HepG2 (cell line): Measurements from ENCODE around the gene CCDC150. TPM values are rescaled to one million over a fixed set of nuclear protein-coding genes. Genes with fewer than 3 reads are reported as not detected.
A peak's percentile ranks its signal among the peaks of the same experiment; 100 is the strongest.

Experiments
- ATAC-seq: fragments of 200-7000 bp; cut with Tn5 transposase; 3 replicates; pipeline ENCODE4 v1.9.1; 2020; ENCODE audit warnings: mild to moderate bottlenecking, moderate library complexity
- BruUV-seq: library from RNA; stranded (reverse); fragments of 400-500 nt; replicated peaks from 2 replicates; lab custom pipeline; 2021; lab: Mats Ljungman, UMichigan
- CTCF ChIA-PET: fragments of 300-600 bp; formaldehyde crosslinking; extraction: SDS; loops from one replicate; lab custom pipeline; 2021; ENCODE audit warnings: low total read pairs, inconsistent platforms, low intra/inter-chr PET ratio; lab: Yijun Ruan, JAX
- POLR2A ChIA-PET: fragments of 350-600 bp; sonication (Branson Sonifier 250); formaldehyde crosslinking; loops from one replicate; lab custom pipeline; 2020; ENCODE audit warnings: antibody characterized with exemption, inconsistent platforms; lab: Yijun Ruan, JAX
- DNase-seq: peaks from one replicate; pipeline ENCODE4 v3.0.0-alpha.2; 2015; ENCODE audit warnings: low spot score
- FAIRE-seq: peaks from 3 replicates; lab custom pipeline; 2011; peaks lifted over from hg19 to GRCh38; lab: Jason Lieb, UNC
- H2AFZ ChIP-seq: one replicate; pipeline ENCODE4 v1.6.1; 2011; ENCODE audit warnings: low read length, inconsistent platforms
- H3K27ac ChIP-seq: fragments of 300-600 bp; 3 replicates; pipeline ENCODE4 v1.8.0; 2011; ENCODE audit warnings: mixed run types, mild to moderate bottlenecking, mixed read lengths, low read length, inconsistent platforms; ENCODE audit not compliant: insufficient read depth; ENCODE audit errors: extremely low read length
- H3K27me3 ChIP-seq, 2 experiments: fragments of 200-600 bp in 1 of 2; 2 replicates in 1 of 2; 3 replicates in 1 of 2; pipeline versions ENCODE4 v1.6.0 to v1.8.0; 2011; ENCODE audit warnings: low read length in 2 of 2, mild to moderate bottlenecking in 2 of 2, moderate library complexity in 2 of 2, inconsistent platforms in 1 of 2; ENCODE audit not compliant: insufficient read depth in 2 of 2, control insufficient read depth in 1 of 2
- H3K36me3 ChIP-seq, 2 experiments: fragments of 200-600 bp in 1 of 2; replicated peaks in 1 of 2; 2 replicates in 1 of 2; 3 replicates in 1 of 2; pipeline versions ENCODE4 v1.5.1 to v1.8.0; 2011; ENCODE audit warnings: low read length in 2 of 2, inconsistent platforms in 1 of 2; ENCODE audit not compliant: insufficient read depth in 2 of 2, control insufficient read depth in 1 of 2
- H3K4me1 ChIP-seq: 2 replicates; pipeline ENCODE4 v1.5.1; 2012; ENCODE audit warnings: low read length, inconsistent platforms; ENCODE audit not compliant: insufficient read depth
- H3K4me2 ChIP-seq: 2 replicates; pipeline ENCODE4 v1.6.0; 2011; ENCODE audit warnings: low read depth, low read length, inconsistent platforms
- H3K4me3 ChIP-seq, 3 experiments: fragments of 200-600 bp in 1 of 3; sonication (generic), shearing (Covaris generic) in 1 of 3; replicated peaks in 1 of 3; 2 replicates each; pipeline ENCODE4 v1.5.1; 2011 to 2016; ENCODE audit warnings: low read length in 3 of 3, inconsistent platforms in 2 of 3, low read depth in 2 of 3, mild to moderate bottlenecking in 2 of 3, control low read depth in 1 of 3, mixed read lengths in 1 of 3; ENCODE audit not compliant: insufficient read depth in 1 of 3
- H3K79me2 ChIP-seq: one replicate; pipeline ENCODE4 v1.6.1; 2011; ENCODE audit warnings: low read length, inconsistent platforms; ENCODE audit not compliant: insufficient read depth
- H3K9ac ChIP-seq: 2 replicates; pipeline ENCODE4 v1.6.0; 2011; ENCODE audit warnings: mild to moderate bottlenecking, low read depth, low read length, inconsistent platforms; ENCODE audit not compliant: insufficient read depth
- H3K9me3 ChIP-seq: 2 replicates; pipeline ENCODE4 v1.5.1; 2012; ENCODE audit warnings: mild to moderate bottlenecking, low read length
- H4K20me1 ChIP-seq: 2 replicates; pipeline ENCODE4 v1.6.0; 2011; ENCODE audit warnings: inconsistent platforms, mild to moderate bottlenecking, low read length, moderate library complexity; ENCODE audit not compliant: insufficient read depth
- CC2D1A ChIP-seq: sonication (generic); formaldehyde crosslinking; IDR thresholded peaks from 2 replicates; pipeline ENCODE4 v1.8.1; 2023; ENCODE audit warnings: mild to moderate bottlenecking, missing genetic modification reagents
- NAIF1 ChIP-seq: sonication (generic); formaldehyde crosslinking; IDR thresholded peaks from 2 replicates; pipeline ENCODE4 v1.5.0; 2020; ENCODE audit warnings: mild to moderate bottlenecking, missing genetic modification reagents, borderline replicate concordance
- ZC3H4 ChIP-seq: sonication (generic); formaldehyde crosslinking; IDR thresholded peaks from 2 replicates; pipeline ENCODE4 v1.4.0; 2020; ENCODE audit warnings: missing genetic modification reagents, borderline replicate concordance
- ZFP37 ChIP-seq: sonication (generic); formaldehyde crosslinking; IDR thresholded peaks from 2 replicates; pipeline ENCODE4 v1.4.0; 2020; ENCODE audit warnings: missing genetic modification reagents, borderline replicate concordance
- ZFP90 ChIP-seq: sonication (generic); formaldehyde crosslinking; IDR thresholded peaks from 2 replicates; pipeline ENCODE4 v1.8.0; 2022; ENCODE audit warnings: missing genetic modification reagents, mild to moderate bottlenecking, inconsistent platforms, borderline replicate concordance
- ZNF317 ChIP-seq: sonication (generic); formaldehyde crosslinking; IDR thresholded peaks from 2 replicates; pipeline ENCODE4 v1.5.0; 2020; ENCODE audit warnings: mild to moderate bottlenecking, missing genetic modification reagents
- ZNF367 ChIP-seq: sonication (generic); formaldehyde crosslinking; IDR thresholded peaks from 2 replicates; pipeline ENCODE4 v1.4.0; 2020; ENCODE audit warnings: missing genetic modification reagents, borderline replicate concordance
- ZNF557 ChIP-seq: sonication (generic); formaldehyde crosslinking; IDR thresholded peaks from 2 replicates; pipeline ENCODE4 v1.4.0; 2020; ENCODE audit warnings: missing genetic modification reagents
- ZNF629 ChIP-seq: sonication (generic); formaldehyde crosslinking; conservative IDR thresholded peaks from 2 replicates; pipeline ENCODE4 v1.5.0; 2020; ENCODE audit warnings: missing genetic modification reagents
- ZNF816 ChIP-seq: sonication (generic); formaldehyde crosslinking; IDR thresholded peaks from 2 replicates; pipeline ENCODE4 v1.8.0; 2022; ENCODE audit warnings: missing genetic modification reagents, mild to moderate bottlenecking, borderline replicate concordance
- WGBS: methylation state at CpG from one replicate; pipeline ENCODE4 v1.1.6; 2017; ENCODE audit warnings: low lambda C conversion rate; 5-methylcytosine and 5-hydroxymethylcytosine counted together
- in situ Hi-C: cut with HindIII; loops from 2 replicates; pipeline ENCODE4 v1.10.0; 2017; ENCODE audit warnings: low pct_unique_long_range_greater_than_20kb; ENCODE audit not compliant: extremely low pct_ligation_motif_present
- intact Hi-C: fragments of 100-400 bp; cut with micrococcal nuclease; formaldehyde crosslinking; loops from one replicate; pipeline ENCODE4 v1.10.0; 2022; ENCODE audit not compliant: unreplicated experiment
- polyA plus RNA-seq, 8 experiments: library from polyadenylated mRNA; depleted of rRNA in 3 of 8; stranded (reverse) in 7 of 8; unstranded in 1 of 8; fragments of >200 nt; fragmentation: Illumina TruSeq in 4 of 8; extraction: Trizol in 4 of 8; gene quantifications; 2 replicates each; pipeline versions ENCODE4 v1.2.1 to v1.2.3, GENCODE V29; 2011 to 2016; ENCODE audit warnings: low read depth in 4 of 8, missing spikeins in 1 of 8, mixed read lengths in 1 of 8; ENCODE audit not compliant: insufficient read depth in 1 of 8
- total RNA-seq, 5 experiments: library from RNA; depleted of rRNA; stranded (reverse); fragments of >200 nt; fragmentation: Illumina TruSeq; extraction: Trizol; gene quantifications; 2 replicates each; pipeline ENCODE4 v1.2.3, GENCODE V29; 2016; ENCODE audit warnings: low read depth in 1 of 5
- TF ChIP-seq, protein P1 (sequence below): sonication (generic); formaldehyde crosslinking; IDR thresholded peaks from 2 replicates; pipeline ENCODE4 v1.4.0; 2020; ENCODE audit warnings: missing genetic modification reagents
- TF ChIP-seq, protein P2 (sequence below): sonication (generic); formaldehyde crosslinking; IDR thresholded peaks from 2 replicates; pipeline ENCODE4 v1.4.0; 2020; ENCODE audit warnings: mild to moderate bottlenecking, missing genetic modification reagents
- TF ChIP-seq, protein P3 (sequence below): sonication (generic); formaldehyde crosslinking; IDR thresholded peaks from 2 replicates; pipeline ENCODE4 v1.8.0; 2022; ENCODE audit warnings: mild to moderate bottlenecking, missing genetic modification reagents; ENCODE audit not compliant: insufficient replicate concordance

The CCDC150 gene
- total and polyA plus RNA-seq, 2 of the 13 experiments (the other 11 are each of a cell fraction or from before 2014, with no cell fraction given), result 14.9 to 32.6 TPM

- Histone ChIP-seq H3K79me2 (peaks cover 8% of the 10 kb centered on the region), H4K20me1 (no peaks in the 10 kb centered on the region), H3K27ac (peak overlapping the region; percentile 73), H3K4me2 (peak overlapping the region; percentile 78), H2AFZ (peak overlapping the region; percentile 98), H3K27me3 (no peaks in the 10 kb centered on the region), H3K9ac (peak overlapping the region; percentile 71), H3K4me1 (peaks cover 23% of the 10 kb centered on the region), H3K36me3 (no peaks in the 10 kb centered on the region; a peak in 1 of 5 replicates), H3K9me3 (no peaks in the 10 kb centered on the region), H3K4me3 (peak overlapping the region; percentile 75 to 91 (median 77))
- CTCF ChIA-PET, result no interaction called here
- POLR2A ChIA-PET, result interaction anchor here (1.0 to 1.3 kb wide), 2 partner anchors 79 to 159 kb away, joined by 3 to 9 read pairs; partner anchors contain the start of gene GTF3C3
- DNase-seq (no peak), ATAC-seq (peak; percentile 28), FAIRE-seq (peak; percentile 4)
- WGBS, result 8% methylated on average over 12 of the region's 12 CpGs
- BruUV-seq, result TSS peak; percentile 70
- in situ Hi-C loops, result no loop called here
- intact Hi-C loops, result loop anchor here (5.0 kb wide), 1 partner anchor 658 kb away; no protein-coding TSS in a partner anchor
- TF ChIP-seq, protein P1, sequence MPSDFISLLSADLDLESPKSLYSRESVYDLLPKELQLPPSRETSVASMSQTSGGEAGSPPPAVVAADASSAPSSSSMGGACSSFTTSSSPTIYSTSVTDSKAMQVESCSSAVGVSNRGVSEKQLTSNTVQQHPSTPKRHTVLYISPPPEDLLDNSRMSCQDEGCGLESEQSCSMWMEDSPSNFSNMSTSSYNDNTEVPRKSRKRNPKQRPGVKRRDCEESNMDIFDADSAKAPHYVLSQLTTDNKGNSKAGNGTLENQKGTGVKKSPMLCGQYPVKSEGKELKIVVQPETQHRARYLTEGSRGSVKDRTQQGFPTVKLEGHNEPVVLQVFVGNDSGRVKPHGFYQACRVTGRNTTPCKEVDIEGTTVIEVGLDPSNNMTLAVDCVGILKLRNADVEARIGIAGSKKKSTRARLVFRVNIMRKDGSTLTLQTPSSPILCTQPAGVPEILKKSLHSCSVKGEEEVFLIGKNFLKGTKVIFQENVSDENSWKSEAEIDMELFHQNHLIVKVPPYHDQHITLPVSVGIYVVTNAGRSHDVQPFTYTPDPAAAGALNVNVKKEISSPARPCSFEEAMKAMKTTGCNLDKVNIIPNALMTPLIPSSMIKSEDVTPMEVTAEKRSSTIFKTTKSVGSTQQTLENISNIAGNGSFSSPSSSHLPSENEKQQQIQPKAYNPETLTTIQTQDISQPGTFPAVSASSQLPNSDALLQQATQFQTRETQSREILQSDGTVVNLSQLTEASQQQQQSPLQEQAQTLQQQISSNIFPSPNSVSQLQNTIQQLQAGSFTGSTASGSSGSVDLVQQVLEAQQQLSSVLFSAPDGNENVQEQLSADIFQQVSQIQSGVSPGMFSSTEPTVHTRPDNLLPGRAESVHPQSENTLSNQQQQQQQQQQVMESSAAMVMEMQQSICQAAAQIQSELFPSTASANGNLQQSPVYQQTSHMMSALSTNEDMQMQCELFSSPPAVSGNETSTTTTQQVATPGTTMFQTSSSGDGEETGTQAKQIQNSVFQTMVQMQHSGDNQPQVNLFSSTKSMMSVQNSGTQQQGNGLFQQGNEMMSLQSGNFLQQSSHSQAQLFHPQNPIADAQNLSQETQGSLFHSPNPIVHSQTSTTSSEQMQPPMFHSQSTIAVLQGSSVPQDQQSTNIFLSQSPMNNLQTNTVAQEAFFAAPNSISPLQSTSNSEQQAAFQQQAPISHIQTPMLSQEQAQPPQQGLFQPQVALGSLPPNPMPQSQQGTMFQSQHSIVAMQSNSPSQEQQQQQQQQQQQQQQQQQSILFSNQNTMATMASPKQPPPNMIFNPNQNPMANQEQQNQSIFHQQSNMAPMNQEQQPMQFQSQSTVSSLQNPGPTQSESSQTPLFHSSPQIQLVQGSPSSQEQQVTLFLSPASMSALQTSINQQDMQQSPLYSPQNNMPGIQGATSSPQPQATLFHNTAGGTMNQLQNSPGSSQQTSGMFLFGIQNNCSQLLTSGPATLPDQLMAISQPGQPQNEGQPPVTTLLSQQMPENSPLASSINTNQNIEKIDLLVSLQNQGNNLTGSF (CRISPR knock-in tag), result no peak
- TF ChIP-seq ZNF629 (CRISPR knock-in tag) (0 out of 2 replicates have a peak, but pooled peaks have one; percentile 4), ZFP90 (CRISPR knock-in tag) (0 out of 2 replicates have a peak, but pooled peaks have one; percentile 0), ZFP37 (CRISPR knock-in tag) (0 out of 2 replicates have a peak, but pooled peaks have one; percentile 0), ZNF816 (CRISPR knock-in tag) (0 out of 2 replicates have a peak, but pooled peaks have one; percentile 0), ZNF367 (CRISPR knock-in tag) (0 out of 2 replicates have a peak, but pooled peaks have one; percentile 4), ZC3H4 (CRISPR knock-in tag) (no peak), CC2D1A (CRISPR knock-in tag) (no peak), NAIF1 (CRISPR knock-in tag) (no peak), ZNF317 (0 out of 2 replicates have a peak, but pooled peaks have one; percentile 0), ZNF557 (CRISPR knock-in tag) (no peak)
- TF ChIP-seq, protein P2, sequence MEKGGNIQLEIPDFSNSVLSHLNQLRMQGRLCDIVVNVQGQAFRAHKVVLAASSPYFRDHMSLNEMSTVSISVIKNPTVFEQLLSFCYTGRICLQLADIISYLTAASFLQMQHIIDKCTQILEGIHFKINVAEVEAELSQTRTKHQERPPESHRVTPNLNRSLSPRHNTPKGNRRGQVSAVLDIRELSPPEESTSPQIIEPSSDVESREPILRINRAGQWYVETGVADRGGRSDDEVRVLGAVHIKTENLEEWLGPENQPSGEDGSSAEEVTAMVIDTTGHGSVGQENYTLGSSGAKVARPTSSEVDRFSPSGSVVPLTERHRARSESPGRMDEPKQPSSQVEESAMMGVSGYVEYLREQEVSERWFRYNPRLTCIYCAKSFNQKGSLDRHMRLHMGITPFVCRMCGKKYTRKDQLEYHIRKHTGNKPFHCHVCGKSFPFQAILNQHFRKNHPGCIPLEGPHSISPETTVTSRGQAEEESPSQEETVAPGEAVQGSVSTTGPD (CRISPR knock-in tag), result 0 out of 2 replicates have a peak, but pooled peaks have one; percentile 40
- TF ChIP-seq, protein P3, sequence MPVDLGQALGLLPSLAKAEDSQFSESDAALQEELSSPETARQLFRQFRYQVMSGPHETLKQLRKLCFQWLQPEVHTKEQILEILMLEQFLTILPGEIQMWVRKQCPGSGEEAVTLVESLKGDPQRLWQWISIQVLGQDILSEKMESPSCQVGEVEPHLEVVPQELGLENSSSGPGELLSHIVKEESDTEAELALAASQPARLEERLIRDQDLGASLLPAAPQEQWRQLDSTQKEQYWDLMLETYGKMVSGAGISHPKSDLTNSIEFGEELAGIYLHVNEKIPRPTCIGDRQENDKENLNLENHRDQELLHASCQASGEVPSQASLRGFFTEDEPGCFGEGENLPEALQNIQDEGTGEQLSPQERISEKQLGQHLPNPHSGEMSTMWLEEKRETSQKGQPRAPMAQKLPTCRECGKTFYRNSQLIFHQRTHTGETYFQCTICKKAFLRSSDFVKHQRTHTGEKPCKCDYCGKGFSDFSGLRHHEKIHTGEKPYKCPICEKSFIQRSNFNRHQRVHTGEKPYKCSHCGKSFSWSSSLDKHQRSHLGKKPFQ, result peak; percentile 10
Observed at GRCh38 chr2:196640031-196640548, 575 bp downstream of the CCDC150 start.
